Osteocyte (in vitro differentiated cells): ENCODE results near the gene TRIM52. TPM values are rescaled to one million over a fixed set of nuclear protein-coding genes. Genes with fewer than 3 reads are reported as not detected.
A peak's percentile ranks its signal among the peaks of the same experiment; 100 is the strongest.

Experiments
- DNase-seq: peaks from one replicate; pipeline ENCODE4 v3.0.0; 2021; ENCODE audit warnings: mixed read lengths; ENCODE audit not compliant: unreplicated experiment; ENCODE audit errors: extremely low spot score
- H3K27ac Mint-ChIP-seq: one replicate; pipeline ENCODE4 v1.8.0; 2021; ENCODE audit warnings: mild to moderate bottlenecking, mixed read lengths; ENCODE audit not compliant: unreplicated experiment
- H3K27me3 Mint-ChIP-seq: one replicate; pipeline ENCODE4 v1.8.0; 2021; ENCODE audit warnings: mixed read lengths; ENCODE audit not compliant: unreplicated experiment
- H3K36me3 Mint-ChIP-seq: one replicate; pipeline ENCODE4 v1.8.0; 2021; ENCODE audit warnings: mixed read lengths; ENCODE audit not compliant: unreplicated experiment
- H3K4me1 Mint-ChIP-seq: one replicate; pipeline ENCODE4 v1.8.0; 2021; ENCODE audit warnings: mixed read lengths; ENCODE audit not compliant: unreplicated experiment
- H3K4me3 Mint-ChIP-seq: one replicate; pipeline ENCODE4 v1.8.0; 2021; ENCODE audit warnings: mild to moderate bottlenecking, moderate library complexity, mixed read lengths; ENCODE audit not compliant: unreplicated experiment
- H3K9me3 Mint-ChIP-seq: one replicate; pipeline ENCODE4 v1.8.0; 2021; ENCODE audit warnings: mixed read lengths; ENCODE audit not compliant: unreplicated experiment
- total RNA-seq: library from RNA; stranded (reverse); gene quantifications from 2 replicates; pipeline ENCODE4 v1.2.1, GENCODE V29; 2021
- TF ChIP-seq, protein P1 (sequence below): fragments of 200-600 bp; sonication (generic); IDR thresholded peaks from 2 replicates; pipeline ENCODE4 v1.5.0; 2021; ENCODE audit warnings: antibody characterized with exemption, mild to moderate bottlenecking, moderate library complexity

Gene TRIM52
- total RNA-seq, 1 donor from 2014 or later: 12.8 TPM

DNA sequence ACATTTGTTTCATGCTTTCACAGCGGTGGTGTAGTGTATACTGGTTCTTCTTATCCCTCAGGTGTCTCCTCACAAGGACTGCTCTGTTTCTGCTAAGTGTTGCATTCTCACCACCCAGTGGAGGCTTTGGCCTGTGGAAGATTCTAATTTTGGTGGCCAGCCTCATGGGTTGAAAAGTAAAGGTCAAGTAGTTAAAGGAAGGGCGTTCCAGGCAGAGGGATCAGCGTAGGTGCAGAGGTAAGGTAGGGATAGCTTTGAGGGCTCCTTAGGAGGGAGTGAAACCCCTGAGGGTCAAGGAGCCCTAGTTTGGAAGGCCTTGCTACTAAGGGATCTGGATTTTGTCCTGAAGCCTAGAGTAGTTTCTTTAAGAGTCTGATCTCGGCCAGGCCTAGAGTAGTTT lies 12.7 kb downstream of the TRIM52 start:
- no peak for DNase-seq
- peak overlapping the region; percentile 92 for H3K4me3 Mint-ChIP-seq
- peaks cover 4% of the 10 kb centered on the region for H3K36me3 Mint-ChIP-seq
- no peaks in the 10 kb centered on the region for H3K9me3 Mint-ChIP-seq
- peaks cover 64% of the 10 kb centered on the region for H3K4me1 Mint-ChIP-seq
- TF ChIP-seq, protein P1, sequence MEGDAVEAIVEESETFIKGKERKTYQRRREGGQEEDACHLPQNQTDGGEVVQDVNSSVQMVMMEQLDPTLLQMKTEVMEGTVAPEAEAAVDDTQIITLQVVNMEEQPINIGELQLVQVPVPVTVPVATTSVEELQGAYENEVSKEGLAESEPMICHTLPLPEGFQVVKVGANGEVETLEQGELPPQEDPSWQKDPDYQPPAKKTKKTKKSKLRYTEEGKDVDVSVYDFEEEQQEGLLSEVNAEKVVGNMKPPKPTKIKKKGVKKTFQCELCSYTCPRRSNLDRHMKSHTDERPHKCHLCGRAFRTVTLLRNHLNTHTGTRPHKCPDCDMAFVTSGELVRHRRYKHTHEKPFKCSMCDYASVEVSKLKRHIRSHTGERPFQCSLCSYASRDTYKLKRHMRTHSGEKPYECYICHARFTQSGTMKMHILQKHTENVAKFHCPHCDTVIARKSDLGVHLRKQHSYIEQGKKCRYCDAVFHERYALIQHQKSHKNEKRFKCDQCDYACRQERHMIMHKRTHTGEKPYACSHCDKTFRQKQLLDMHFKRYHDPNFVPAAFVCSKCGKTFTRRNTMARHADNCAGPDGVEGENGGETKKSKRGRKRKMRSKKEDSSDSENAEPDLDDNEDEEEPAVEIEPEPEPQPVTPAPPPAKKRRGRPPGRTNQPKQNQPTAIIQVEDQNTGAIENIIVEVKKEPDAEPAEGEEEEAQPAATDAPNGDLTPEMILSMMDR: no peak
- no peaks in the 10 kb centered on the region for H3K27me3 Mint-ChIP-seq
- peak overlapping the region; percentile 100 for H3K27ac Mint-ChIP-seq

DNA sequence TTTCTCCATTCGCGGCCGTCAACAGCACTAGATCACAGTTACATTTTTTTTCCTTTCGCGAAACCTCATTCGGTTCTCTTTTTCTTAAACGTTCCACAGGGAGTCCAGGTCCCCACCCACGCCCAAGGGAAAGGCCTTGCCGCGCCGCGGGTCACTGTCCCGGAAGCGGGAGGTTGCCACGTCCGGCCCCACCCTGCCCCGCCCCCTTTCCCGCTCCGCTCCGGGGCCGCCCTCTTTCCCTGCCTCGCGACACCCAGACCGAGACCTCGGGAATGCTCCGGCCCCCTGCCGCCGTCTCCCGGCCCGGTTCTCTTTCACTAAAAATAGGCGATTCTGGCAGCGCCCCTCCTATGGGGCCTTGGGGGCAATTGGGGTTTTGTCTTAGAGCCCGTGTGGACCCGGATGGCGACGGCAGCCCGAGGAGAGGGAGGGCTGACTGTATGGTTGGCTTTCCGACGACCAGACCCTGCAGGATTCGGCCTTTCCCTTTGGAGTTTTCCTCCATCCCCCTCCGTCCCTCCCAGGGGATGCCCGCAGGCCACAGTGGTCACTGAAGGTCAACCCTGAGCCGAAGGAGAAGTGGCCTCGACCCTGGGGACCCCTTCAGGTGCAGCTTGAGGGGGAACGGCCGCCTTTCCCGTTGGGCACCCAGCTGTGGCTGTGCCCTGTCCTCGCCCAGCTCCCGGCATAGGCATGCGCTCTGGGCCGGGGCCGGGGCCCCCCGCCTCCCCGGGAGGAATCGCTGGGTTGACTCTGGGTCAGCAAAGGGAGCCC lies 14.5 kb downstream of the TRIM52 start:
- peak overlapping the region; percentile 100 for H3K27ac Mint-ChIP-seq
- TF ChIP-seq, protein P1: no peak
- peak; percentile 96 for DNase-seq
- peaks cover 12% of the 10 kb centered on the region for H3K36me3 Mint-ChIP-seq
- H3K27me3 Mint-ChIP-seq: no peaks in the 10 kb centered on the region
- peak overlapping the region; percentile 92 for H3K4me3 Mint-ChIP-seq
- no peaks in the 10 kb centered on the region for H3K9me3 Mint-ChIP-seq
- peaks cover 73% of the 10 kb centered on the region for H3K4me1 Mint-ChIP-seq

DNA sequence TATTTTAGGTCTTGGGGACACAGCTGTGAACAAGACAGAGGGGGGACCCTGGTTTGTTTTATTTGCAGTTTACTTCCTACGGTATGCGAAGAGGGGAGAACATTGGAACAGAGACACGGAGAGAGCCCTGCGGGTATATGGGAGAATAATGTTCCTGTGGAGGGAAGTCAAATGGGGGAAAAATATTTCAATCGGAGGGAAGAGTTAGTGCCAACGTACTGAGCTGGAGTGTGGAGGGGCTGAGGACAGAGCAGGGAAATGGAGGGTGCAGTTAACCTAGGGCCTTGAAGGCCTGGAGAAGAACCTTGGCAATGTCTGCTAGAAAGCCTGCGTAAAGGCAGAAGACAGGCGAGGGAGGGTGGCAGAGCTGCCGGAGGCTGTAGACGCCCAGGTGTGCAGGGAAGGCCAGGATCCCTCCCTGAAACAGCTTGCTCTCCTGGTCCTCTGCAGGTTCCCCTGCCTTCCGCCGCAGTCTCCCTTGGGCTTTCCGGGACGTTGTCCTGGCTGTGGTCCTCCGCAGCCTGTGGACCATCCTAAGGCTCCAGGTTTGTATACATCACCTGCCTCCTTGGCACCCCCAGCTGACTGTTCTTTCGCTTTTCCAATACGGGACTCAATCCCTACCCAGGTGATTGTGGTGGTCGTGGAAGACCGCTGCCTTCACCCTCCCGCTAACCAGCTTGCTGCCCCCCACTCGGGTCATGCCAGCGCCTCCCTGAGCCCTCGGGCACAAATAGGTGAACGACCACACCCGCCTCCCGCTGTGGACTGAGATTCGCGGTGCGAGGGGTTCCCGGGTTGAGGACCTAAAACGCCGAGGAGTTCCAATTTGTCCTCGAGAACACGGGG lies 15.3 kb downstream of the TRIM52 start:
- DNase-seq: no peak
- TF ChIP-seq, protein P1: no peak
- Mint-ChIP-seq H3K27ac (peak overlapping the region; percentile 100), H3K27me3 (no peaks in the 10 kb centered on the region), H3K36me3 (peaks cover 12% of the 10 kb centered on the region), H3K4me1 (peaks cover 76% of the 10 kb centered on the region), H3K9me3 (no peaks in the 10 kb centered on the region), H3K4me3 (peak overlapping the region; percentile 92)

DNA sequence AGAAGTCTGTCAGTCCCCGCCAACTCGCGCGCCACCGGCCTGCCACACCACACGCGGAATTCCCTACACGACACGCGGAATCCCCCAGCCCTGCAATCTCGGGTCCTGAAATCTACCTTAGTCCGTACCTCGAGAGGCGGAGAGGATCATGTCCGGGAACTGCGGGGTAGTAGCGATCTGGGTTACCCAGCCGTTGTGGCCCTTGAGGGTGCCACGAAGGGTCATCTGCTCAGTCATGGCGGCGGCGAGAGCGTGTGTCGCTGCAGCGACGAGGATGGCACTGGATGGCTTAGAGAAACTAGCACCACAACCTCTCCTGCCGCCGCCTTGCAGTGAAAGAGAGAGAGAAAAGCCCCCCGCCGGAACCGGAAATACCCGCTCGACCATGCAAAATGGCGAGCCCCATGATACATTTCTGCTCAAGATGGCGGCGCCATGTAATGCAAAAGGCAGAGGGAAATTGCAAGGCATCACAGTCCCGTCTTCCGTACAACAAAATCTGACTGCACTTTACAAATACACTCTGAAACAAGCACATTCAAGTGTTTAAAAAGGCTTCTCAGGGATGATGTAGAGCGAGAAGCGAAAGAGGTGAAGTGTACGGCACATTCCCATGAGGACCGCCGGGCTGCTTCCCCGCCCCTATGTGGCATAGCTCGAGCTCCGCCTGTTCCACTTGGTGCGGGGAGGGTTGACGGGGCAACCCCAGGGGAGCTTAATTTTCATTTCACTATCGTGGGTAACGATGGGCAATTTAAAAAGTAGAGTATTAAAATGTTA lies 17.2 kb downstream of the TRIM52 start, which contains the start of gene RACK1:
Gene RACK1, minus strand, starts transcription at position 343 of the 780 bp plus-strand sequence. Its CDS starts 106 bp downstream, at position 237.
- peaks cover 57% of the 10 kb centered on the region for H3K4me1 Mint-ChIP-seq
- TF ChIP-seq, protein P1: no peak
- no peaks in the 10 kb centered on the region for H3K27me3 Mint-ChIP-seq
- peak within 1 kb of the TSS; percentile 100 for H3K27ac Mint-ChIP-seq
- peak within 1 kb of the TSS; percentile 94 for H3K4me3 Mint-ChIP-seq
- peak; percentile 94 for DNase-seq
- no peaks in the 10 kb centered on the region for H3K9me3 Mint-ChIP-seq
- H3K36me3 Mint-ChIP-seq: peaks cover 21% of the 10 kb centered on the region
